NCI-H1436 treated with DMSO at 0.1 percent for 48 hours (cell line): ENCODE measurements around the gene KISS1R.
"Not testable (repeated sequence)": the region's sequence is repeated elsewhere in the genome, so short reads cannot be mapped to it uniquely, and the experiment has no call there.

Source experiments
- DNase-seq: peaks from one replicate; lab custom pipeline; 2025; lab: John Stamatoyannopoulos, UW

Gene KISS1R

GRCh38 chr19:881385-882071, 35.6 kb upstream of the KISS1R start:
- no peak for DNase-seq

DNA sequence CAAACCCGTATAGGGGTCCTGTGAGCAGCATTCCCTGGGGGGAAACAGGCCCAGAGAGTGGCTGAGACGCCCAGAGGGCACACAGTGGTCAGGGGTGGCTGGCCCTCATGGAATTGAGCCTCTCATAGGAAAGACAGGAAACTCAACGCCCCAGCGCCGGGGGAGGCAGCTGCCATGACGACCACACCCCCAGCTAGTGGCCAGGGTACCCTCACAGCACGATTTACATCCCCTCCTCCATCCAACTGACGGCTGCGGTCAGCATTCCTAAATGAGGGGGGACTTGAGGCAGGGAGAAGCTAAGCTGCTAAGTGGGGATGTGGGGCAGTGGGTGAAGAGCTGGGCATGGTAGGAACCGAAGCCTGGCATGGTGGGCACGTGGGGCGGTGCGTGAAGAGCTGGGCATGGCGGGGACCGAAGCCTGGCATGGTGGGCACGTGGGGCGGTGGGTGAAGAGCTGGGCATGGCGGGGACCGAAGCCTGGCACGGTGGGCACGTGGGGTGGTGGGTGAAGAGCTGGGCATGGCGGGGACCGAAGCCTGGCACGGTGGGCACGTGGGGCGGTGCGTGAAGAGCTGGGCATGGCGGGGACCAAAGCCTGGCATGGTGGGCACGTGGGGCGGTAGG, 34.1 kb upstream of the KISS1R start:
- no peak for DNase-seq

DNA sequence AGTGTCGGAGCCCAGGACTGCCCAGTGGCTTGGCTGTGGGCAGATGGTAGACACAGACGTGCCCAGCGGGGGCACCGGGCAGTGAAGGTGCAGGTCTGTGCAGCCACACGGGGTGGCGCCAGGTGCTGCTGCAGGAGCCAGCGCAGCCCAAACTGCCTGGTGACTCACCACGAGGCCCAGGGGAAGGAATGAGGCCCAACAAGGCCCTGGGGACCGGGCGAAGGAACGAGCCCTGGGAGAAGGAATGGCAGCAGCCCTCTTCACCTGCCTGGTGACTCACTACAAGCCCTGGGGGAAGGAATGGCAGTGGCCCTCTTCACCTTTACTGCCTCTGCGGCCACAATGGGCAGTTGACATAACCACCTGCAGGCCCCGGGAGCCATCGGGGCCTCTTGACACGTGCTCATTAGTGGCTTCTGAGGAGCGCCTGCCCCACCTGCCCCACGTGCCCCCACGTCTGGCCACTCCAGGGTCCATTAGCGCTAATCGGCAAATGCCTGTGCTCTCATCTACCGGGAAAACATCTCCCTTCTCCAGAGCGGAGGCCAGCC, 33.4 kb upstream of the KISS1R start:
- no peak for DNase-seq

DNA sequence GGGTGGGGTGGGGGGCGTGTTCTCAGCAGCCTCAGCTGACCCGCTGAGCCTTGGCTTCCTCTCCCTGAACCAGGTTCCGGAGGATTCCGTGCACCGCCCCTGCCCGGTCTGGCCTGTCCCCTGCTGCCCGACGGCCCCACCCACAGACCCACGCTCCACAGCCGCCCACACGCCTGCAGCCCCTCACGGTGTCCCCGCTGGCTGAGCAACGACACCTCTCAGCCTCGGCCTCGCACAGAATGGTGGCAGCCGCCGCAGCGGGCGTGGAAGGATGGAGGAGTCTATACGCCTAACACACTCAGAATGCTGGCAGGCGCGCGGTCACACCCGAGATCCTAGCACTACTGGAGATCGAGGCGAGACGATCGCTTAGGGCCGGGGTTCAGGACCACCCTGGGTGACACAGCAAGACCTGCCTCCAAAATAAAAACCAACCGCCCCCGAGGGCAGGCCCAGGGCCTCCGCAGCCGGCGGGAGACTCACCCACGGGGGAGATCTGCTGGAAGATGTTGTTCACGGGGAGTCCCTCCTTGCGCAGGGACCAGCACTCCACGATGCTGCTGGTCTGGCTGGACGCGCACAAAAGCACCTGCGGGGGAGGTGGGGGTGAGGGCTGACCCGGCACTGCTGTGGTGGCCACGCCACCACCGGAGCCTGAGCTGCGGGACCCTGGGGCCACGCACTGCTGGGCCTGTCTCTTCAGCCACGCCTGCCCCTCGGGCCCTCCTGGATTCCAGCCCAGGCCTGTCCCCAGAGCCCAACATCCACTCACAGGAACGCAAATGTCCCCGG, 32.5 kb upstream of the KISS1R start:
- no peak for DNase-seq

- no peak for DNase-seq
These were observed 31.5 kb upstream of the KISS1R start for GRCh38 chr19:885536-886224.

DNA sequence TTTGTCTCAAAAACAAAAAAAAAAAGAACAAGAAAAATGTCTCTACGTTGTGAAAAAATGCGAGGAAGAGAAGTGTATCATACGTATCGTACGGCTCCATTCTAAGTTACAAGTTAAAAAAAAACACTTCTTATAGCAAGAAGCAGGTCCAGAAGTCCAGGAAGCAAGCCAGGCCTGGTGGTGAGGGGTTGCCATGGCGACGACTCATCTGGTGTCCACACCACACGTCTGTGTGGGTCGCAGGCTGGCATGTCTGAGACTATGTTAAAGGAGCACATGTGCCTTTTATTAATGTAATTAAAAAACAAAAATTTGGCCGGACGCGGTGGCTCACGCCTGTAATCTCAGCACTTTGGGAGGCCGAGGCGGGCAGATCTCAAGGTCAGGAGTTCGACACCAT, 30.1 kb upstream of the KISS1R start:
- DNase-seq = no peak

DNA sequence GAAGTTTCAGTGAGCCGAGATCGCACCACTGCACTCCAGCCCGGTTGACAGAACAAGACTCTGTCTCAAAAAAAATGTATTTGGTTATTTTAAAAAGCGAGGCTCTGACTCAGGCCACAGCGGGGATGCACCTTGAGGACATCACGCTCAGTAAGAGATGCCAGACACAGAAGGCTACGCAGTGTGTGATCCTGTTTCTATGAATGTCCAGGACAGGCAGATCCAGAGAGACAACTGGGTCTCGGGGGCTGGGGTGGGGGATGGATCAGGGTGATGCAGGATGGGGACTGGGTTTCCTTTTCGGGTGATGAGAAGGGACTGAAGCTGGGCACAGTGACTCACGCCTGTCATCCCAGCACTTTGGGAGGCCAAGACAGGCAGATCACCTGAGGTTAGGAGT, 29.5 kb upstream of the KISS1R start:
- DNase-seq = no peak

- no peak for DNase-seq
These were observed 28.4 kb upstream of the KISS1R start for GRCh38 chr19:888581-889385.

GRCh38 chr19:889662-890295, 27.4 kb upstream of the KISS1R start:
- DNase-seq = no peak

DNA sequence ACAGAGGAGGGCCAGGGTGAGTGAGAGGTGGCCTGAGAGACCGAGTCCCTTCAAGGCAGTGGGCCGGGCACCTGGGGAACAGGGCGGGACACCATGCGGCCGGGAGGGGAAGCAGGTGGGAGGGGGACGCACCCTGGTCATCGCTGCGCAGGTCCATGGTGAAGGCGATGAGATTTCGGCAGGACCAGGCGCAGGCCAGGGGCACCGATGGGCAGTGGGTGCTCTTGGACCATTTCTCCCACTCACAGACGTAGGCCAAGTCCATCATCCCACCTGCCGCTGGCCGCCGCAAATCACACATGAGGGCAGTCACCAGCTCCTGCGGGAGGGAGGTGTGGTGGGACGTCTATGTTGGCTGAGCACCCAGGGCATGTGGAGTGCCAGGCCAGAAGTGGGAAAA, 26.3 kb upstream of the KISS1R start:
- no peak for DNase-seq

GRCh38 chr19:891421-892200, 25.5 kb upstream of the KISS1R start:
- DNase-seq = not testable (repeated sequence)

DNA sequence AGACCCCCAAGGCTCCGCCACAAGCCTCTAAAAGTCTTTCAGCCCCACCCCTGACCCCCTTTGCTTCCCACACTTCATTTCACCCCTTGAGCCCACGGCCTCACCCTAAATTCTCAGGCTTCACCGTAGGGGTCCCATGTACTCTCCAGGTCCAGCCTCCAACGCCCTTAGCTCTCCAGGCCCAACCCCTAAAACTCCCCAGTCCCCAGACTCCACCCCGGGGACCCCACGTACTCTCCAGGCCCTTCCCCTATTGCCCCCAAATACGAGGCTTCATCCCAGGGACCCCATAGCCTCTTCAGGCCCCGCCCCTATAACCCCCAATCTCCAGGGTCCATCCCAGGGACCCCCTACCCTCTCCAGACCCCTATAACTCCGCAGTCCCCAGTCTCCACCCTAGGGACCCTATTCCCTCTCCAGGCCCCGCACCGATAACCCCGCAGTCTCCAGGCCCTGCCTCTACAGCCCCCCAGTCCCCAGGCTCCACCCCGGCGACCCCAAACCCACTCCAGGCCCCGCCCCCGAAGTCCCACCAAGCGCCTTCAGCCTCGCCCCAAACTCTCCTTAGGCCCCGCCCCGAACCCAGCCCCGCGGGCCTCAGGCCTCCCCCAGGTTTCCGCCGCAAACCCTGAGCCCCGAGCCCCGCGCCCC, 24.8 kb upstream of the KISS1R start:
- no peak for DNase-seq

DNA sequence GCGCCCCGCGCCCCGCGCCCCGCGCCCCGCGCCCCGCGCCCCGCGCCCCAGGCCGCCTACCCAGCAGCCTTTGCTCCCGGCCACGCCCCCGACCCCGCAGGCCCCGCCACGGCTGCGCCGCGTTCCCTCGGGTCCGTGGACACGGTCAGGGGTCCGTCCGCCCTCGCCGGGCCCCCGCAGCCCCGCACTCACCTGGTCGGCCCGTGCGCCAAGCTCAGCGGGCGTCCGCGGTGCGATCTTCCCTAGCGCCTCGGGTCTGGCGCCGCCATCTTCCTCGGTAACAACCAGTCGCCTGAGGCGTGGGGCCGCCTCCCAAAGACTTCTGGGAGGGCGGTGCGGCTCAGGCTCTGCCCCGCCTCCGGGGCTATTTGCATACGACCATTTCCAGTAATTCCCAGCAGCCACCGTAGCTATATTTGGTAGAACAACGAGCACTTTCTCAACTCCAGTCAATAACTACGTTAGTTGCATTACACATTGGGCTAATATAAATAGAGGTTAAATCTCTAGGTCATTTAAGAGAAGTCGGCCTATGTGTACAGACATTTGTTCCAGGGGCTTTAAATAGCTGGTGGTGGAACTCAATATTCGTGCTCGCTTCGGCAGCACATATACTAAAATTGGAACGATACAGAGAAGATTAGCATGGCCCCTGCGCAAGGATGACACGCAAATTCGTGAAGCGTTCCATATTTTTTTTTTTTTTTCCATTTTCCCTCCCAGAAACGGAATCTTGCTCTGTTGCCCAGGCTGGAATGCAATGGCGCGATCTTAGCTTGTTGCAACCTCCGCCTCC, 24.0 kb upstream of the KISS1R start, which contains the start of the genes MED16 and RNU6-9:
TSS of gene MED16 (minus strand) at position 294 of the 796 bp plus-strand sequence. CDS start 2,056 bp downstream, outside the sequence.
TSS of gene RNU6-9 (plus strand) at position 591 of the 796 bp plus-strand sequence.
- peak; percentile 64 for DNase-seq

- no peak for DNase-seq
These were observed 20.7 kb upstream of the KISS1R start for GRCh38 chr19:896434-896833.

- DNase-seq = no peak
These were observed 20.1 kb upstream of the KISS1R start for GRCh38 chr19:896999-897398.

DNA sequence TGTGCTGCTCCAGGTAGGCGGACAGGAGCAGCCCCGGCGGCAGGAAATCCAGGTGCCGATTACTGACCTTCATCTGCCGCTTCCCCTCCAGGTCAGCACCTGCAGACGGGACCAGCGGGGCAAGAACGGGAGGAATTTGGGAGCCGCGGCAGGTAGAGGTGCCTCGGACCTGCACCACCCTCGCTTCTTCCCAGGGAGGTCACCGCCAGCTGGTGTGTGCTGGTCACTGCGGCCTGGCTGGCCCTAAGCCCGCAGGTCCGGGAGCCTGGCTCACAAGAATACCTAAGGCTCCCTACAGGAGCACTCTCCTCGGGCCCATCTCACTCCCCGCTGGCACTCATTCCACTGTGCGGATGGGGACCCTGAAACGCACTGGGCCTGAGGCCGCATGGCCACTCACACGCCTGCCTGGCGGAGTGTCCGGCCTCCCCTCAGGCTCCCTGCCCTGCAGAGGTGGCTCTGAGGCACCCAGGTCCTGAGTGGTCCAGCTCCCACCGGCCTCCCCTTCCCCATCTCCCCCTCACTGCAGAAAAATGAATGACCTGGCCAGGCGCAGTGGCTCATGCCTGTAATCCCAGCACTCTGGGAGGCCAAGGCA, 19.6 kb upstream of the KISS1R start:
- DNase-seq = no peak

GRCh38 chr19:898663-899062, 18.5 kb upstream of the KISS1R start:
- DNase-seq = no peak
